ENCODE results near the gene CTTN.

The CTTN gene

DNA sequence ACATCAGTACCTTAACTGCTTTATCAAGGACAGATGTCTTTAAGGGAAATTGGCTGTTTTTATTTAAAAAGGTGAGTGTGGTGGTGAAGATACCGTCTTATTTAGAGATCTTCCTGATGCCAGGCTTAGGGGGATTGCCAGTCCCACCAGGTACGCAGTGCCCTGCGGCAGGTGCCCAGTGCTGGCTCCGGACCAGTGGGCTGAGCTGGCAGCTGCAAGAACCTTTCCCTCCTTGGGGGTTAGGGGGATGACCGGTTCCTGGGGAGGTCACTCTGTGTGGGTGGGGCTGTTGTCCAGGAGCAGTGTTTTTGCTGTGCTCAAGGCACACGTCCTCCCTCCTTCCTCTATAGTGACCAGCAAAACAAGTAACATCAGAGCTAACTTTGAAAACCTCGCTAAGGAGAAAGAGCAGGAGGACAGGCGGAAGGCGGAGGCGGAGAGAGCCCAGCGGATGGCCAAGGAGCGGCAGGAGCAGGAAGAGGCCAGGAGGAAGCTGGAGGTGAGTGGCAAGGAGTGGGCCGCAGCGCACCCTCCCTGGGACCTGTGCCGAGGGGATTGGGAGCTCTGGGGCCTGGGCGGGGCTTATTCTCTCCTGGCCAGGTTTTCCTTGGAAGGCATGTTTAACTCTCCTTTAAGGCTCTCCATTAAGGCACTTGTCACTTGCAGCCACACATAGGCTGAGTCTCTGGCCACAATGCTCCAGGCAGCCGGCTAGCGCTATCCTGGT lies 30.5 kb downstream of the CTTN start:
- no peak for DNase-seq (ENCODE audit: low read depth in 4 of 4, low spot score in 1 of 4)

DNA sequence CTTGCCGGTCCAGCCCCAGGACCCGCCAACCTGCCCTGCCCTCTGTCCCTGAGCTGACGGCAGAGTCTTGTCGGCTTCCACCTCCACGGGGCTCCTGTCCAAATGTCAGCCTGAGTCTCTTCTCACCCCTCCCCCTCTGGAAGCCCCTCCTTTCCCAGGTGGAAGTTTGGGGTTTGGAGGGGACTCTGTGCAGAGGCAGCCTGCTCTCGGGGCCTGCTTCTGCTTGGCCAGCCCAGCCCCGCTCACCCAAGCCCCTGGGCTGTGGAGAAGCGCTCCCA lies 31.0 kb downstream of the CTTN start:
- no peak for DNase-seq (ENCODE audit: low read depth in 4 of 4, low spot score in 1 of 4)

DNA sequence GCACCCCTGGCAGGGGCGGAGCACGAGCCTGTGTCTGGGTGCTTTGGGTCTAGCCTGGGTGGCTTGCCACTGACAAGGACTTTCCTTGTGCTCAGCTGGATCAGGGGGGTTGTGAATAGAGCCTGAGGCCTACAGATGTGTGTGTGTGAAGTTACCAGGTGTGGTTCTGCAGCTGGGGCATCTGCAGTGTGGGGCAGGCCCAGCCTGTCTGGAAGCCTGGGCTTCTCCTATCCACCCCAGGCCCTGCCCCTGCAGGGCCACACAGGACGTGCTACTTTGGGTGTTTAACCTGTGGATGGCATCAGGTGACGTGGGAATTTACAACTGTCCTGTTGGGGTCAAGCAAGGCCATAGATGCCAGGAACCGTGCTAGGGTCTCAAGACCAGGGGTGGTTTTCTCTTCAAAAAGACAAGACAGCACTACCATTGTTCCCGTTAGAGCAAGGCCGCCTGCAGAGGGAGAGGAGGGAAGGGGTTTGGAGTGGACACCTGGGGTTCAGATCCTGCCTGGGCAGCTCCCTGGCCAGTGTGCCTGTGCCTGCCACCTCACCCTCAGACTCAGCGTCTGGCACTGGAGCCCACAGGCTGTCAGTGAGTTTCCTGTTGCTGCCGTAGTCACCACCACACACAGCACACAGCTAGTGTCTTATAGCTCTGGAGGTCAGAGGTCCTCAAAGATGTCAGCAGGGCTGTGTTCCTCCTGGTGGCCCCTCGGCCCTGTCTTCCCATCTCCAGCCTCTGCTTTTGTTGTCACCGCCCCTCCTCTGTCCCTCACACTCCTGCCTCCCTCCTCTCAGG lies 31.6 kb downstream of the CTTN start:
- no peak for DNase-seq (ENCODE audit: low read depth in 4 of 4, low spot score in 1 of 4)

DNA sequence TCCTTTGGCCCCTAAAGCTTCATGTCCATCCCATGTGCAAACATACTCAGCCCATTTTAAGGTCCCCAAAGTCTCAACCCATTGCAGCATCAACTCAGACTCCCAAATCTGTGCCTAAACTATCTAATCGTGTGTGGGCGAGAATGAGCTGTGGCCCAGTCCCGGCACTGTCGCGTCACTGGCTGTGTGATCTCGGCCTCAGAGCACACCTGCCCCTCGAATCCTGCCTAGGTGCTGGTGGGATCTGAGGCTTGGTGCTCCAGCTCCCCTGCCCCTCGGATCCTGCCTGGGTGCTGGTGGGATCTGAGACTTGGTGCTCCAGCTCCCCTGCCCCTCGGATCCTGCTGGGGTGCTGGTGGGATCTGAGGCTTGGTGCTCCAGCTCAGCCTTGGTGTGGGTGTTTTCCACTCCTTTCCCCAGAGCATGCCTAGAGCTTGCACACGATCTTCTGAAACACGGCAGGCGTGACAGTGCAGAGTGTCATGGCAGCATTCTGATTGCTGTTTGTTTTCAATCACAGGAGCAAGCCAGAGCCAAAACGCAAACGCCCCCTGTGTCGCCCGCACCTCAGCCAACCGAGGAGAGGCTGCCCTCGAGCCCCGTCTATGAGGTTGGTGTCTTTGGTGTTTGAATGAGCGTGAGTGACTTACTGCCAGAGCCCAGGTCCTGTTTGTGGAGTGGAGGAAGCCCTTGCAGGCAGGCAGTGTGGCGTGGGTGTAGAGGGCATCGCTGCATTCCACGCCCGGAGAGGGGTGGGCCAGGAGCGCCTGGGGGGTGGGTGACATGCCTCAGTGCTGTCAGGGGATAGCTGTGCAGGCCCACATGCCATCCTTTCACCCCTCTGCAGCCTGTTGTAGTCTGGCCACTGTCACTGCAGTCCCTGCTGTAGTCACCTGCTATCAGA lies 32.6 kb downstream of the CTTN start:
- no peak for DNase-seq (ENCODE audit: low read depth in 4 of 4, low spot score in 1 of 4)

DNA sequence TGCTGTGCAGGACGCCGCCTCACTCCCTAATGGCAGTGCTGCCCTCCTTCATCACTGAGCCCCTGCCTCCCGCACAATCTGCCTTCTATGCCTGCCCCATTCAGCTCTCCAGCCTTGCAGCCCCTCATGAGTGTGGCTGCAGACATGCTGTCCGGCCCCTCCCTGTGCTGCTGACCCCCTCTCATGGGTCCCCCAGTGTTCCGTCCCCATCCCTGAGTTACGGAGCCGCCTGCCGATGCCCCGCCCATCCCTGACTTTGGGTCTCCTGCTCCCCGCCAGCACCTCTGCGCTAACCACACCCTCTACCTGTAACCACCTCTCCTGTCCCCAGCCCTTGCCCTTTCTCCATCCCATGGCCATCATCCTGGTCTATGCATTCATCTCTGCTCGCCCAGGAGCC lies 33.3 kb downstream of the CTTN start:
- DNase-seq (ENCODE audit: low read depth in 4 of 4, low spot score in 1 of 4) = no peak

DNA sequence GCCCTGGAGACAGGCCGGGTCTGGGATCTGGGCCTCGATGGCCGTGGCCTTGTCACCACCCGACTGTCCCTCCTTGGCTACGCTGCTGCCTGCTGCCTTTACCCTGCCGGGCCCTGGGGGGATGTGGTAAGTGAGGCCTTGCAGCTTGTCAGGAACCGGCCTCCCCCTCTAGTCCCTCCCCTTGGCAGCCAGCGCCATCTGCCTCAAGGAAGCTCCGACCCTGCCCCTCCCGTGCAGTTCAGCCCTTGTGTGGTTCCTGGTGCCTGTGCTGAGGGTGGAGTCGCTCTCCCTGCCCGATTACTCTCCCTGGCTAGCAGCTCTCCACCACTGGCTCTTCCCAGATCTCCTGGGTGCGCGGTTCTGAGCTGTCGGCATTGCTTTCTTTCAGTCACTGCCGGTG lies 33.7 kb downstream of the CTTN start:
- DNase-seq (ENCODE audit: low read depth in 4 of 4, low spot score in 1 of 4) = no peak

DNA sequence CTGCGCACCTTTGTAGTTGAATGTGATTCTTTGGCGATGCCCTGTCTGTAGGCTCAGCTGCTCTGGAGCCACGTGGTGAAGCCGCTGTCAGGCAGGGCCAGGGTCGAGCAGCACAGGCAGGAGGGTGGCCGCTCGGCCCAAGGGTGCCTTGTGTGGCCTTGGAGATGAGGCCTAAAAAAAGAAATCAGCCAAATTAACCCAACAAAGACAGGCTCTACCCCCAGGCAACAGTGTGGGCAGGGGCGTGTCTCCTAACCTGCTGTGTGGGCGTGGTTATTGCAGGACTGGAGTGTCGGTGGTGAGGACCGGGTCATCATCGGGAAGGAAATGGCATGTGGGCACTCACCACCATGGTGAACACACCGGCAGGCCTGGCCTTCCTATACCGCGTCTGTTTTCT lies 34.3 kb downstream of the CTTN start:
- DNase-seq (ENCODE audit: low read depth in 4 of 4, low spot score in 1 of 4) = no peak

DNA sequence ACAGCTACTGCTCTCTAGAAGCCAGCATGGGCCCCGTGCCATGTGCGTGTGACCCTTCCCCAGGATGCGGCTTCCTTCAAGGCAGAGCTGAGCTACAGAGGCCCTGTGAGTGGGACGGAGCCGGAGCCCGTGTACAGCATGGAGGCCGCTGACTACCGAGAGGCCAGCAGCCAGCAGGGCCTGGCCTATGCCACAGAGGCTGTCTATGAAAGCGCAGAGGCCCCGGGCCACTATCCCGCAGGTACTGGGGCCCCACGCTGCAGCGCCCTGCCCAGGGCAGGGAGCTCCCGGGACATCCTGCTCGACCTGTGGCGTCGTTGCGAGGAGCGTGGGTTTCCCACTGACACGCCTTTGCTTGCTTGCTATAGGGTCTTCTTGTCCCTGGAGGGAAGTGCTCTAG lies 34.7 kb downstream of the CTTN start:
- no peak for DNase-seq (ENCODE audit: low read depth in 4 of 4, low spot score in 1 of 4)

DNA sequence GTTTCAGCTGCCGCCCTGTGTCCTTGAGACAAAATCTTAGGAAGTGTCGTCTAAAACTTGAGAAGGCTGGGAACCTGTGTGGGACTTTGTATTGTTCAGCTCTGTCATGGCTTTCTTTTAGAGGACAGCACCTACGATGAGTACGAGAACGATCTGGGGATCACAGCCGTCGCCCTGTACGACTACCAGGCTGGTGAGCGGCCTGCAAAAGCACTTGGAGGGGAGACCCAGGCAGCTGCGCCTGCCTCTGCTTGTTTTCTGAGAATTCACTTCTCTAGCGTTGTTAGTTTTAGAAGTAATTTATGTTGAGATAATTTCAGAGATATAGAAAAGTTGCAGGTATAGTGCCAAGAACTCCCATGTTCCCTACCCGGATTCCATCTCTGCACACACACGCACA lies 35.2 kb downstream of the CTTN start:
- no peak for DNase-seq (ENCODE audit: low read depth in 4 of 4, low spot score in 1 of 4)

DNA sequence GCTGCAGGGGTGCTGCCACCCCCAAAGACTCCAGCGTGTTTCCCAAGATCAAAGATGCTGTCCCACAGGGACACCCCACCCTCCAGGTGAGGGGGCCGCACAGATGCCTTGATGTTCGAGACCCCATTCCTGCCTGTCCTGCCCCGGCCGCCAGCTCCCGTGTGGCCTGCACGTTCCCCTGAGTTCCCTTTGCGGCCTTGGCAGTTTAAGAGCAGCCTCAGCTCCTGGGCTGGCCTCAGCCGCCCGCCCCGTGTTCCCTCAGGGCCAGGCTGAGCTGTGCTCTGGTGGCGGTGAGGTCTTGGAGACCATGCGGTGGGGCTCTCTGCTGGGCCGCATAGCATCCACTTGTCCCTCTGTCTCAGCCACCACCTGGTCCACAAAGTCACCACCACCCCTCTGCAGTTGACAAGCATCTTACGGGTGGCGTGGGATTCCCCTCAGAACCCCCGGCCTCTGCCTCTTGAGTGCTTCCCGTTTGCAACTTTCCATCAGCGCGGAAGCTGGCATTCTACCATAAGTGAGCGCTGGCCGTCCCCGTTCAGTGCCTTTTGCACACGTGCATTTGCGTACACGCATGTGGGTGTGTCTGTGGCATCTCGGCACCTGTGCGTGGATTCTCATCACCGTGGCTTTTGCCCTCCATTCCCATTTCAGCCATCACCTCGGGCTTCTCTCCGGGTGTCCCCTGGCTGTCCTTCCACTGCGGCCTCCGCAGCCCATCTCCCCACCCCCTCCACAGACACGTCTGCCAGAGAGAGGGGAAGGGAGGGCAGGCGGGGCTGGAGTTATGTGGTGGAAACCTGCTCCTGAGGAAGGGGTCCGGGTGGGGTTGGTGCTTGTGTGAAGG lies 35.9 kb downstream of the CTTN start:
- no peak for DNase-seq (ENCODE audit: low read depth in 4 of 4, low spot score in 1 of 4)

DNA sequence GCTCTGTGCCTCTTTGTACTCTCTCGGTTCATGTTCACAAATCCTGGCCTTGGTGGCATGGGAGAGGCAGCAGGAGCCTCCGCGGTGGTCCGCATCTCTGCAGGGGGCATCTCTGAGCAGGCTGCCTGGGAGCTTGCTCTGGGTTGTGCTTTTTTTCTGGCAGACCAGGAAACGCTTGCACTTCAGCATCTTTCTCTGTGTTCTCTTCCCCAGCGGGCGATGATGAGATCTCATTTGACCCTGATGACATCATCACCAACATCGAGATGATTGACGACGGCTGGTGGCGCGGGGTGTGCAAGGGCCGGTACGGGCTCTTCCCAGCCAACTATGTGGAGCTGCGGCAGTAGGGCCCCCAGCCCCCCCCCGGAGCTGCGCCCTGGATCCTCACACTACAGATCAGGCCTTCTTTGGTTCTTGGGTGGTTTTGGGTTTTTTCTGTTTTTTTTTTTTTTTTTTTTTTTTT lies 36.5 kb downstream of the CTTN start:
- DNase-seq (ENCODE audit: low read depth in 4 of 4, low spot score in 1 of 4) = no peak

DNA sequence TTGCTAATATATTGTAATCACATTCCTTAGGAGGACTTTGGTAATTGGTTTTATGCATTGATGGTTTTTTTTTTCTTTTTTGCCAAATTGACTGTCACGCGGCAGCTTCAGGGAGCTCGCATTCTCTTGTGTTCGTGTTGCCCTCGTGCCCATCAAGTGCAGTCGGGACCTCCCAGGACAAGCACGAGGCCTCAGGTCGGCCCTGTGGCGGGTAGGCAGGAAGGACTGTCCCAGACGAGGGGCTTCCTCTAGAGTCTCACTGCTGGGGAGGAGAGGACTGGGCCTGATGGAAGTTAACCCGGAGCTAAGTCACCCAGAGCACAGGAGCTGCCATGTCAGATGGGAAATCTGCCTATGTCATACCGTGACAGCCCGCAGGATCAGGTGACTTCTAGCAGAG lies 37.0 kb downstream of the CTTN start:
- no peak for DNase-seq (ENCODE audit: low read depth in 4 of 4, low spot score in 1 of 4)

DNA sequence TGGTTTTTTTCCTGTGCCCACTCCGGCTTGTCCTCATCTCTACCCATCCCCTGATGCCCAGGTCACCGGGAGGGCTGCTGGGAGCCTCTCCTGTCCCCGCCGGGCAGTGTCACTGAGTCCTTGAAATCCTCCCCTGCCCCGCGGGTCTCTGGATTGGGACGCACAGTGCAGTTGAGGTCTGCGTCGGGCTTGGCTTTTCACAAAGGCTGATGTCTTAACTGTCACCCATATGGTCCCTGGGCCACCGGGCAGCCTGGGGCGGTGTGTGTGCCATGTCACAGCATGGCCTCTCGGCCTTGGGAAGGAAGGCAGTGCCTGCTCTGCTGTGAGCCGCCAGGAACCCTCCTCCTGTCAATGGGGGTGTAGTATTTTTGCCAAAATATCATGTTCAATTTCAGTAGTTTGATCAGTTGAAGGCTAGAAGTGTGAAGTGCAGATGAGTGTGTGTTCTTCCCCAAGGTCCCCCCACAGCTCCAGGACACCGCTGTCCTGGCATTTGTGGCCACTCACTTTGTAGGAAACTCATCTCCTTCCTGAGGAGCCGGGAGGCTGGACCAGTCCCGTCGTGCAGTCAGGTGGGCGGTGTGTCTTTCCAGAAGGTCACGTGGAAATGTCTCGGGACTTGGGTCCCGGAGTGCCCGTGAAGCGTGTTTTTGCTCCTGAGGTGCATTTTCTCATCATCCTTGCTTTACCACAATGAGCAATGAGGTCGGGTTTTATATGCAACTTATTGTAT lies 37.6 kb downstream of the CTTN start:
- DNase-seq (ENCODE audit: low read depth in 4 of 4, low spot score in 1 of 4) = no peak

DNA sequence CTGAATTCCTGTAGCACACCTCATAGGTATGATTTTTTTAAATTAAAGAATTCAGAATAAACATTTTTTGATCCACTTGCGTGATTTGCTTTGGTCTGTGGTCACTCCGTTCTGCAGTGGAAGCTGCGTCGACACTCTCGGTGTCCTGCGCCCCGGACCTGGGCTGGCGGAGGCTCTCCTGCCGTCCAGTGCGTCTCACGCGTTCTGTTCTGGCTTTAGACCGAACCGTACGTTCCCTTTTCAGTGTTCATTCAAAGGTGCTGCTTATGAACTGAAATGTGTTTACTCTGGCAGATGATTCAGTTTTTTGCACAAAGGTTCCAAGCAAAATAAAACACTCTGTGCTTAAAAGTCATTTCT lies 38.2 kb downstream of the CTTN start:
- DNase-seq (ENCODE audit: low read depth in 4 of 4, low spot score in 1 of 4) = no peak

DNA sequence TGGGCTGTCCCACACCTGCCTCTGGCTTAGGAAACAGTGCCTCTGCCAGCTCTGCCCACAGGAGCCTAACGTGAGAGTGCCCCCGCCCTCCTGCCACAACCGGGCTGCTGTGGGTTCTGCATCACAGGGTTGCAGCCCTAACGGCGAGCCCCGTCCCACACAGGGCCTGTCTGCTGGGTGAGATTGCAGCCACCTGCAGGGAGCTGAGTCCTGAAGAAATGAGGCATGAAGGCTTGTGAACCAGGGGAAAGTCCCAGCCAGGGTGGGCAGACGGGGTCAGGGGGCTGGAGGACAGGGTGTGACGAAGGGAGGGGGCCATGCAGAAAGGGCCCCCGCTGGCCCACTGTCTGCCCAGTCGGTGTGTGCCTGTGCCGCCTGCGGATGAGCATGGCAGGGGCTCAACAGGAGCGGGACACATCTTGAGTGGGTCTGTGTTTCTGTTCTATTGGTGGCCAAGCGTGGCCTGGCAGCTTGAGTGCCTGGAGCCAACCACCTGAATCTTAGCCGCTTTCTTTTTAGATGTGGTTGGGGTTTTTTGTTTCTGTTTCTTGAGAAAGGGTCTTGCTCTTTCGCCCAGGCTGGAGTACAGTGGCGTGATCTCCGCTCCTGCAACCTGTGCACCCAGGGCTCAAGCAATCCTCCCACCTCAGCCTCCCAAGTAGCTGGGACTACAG lies 38.9 kb downstream of the CTTN start:
- no peak for DNase-seq (ENCODE audit: low read depth in 4 of 4, low spot score in 1 of 4)

DNA sequence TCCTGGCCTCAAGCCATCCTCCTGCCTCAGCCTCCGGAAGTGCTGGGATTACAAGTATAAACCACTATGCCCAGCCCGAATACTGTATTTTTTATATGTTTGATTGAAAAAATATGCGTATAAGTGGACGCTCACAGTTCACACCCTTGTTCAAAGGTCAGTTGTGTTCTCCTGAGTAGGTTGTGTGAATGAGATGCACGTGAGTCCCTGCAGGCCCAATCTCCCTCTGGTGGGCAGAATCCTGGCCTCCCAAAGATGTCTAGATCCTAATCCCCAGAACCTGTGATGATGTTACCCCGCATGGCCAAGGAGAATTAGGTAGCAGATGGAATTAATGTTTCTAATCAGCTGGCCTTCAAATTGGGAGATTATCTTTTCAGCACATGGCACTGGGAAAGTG lies 41.9 kb downstream of the CTTN start:
- DNase-seq (ENCODE audit: low read depth in 4 of 4, low spot score in 1 of 4) = no peak

DNA sequence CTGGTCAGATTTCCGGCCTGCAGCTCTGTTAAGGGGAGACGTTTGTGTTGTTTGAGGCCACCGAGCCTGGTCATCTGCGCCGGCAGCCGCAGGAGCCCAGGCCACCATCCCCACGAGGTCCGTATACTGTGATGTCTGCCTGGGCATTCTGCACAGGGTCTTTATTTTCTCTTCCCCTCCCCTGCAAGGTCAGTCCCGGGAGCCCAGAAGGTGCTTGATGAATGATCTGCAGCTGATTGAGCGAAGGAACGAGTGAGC lies 45.4 kb downstream of the CTTN start:
- no peak for DNase-seq (ENCODE audit: low read depth in 4 of 4, low spot score in 1 of 4)

DNA sequence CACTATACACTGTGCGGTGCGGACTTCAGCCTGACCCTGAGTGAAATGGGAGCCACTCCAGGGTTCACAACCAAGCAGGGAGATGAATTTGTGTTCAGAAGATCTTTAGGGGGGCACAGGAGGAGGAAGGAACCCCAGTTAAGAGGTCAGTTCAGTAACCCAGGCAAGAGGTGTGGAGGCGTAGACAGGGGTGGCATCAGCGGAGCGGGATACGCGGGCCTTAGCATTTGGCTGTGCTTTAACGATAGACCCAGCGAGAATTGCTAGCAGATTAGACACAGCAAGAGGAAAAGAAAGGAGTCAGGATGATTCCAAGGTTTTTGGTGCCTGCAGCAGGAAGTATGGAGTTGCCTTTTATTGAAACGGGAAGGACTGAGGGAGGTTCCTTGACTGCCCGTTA lies 46.8 kb downstream of the CTTN start:
- no peak for DNase-seq (ENCODE audit: low read depth in 4 of 4, low spot score in 1 of 4)

DNA sequence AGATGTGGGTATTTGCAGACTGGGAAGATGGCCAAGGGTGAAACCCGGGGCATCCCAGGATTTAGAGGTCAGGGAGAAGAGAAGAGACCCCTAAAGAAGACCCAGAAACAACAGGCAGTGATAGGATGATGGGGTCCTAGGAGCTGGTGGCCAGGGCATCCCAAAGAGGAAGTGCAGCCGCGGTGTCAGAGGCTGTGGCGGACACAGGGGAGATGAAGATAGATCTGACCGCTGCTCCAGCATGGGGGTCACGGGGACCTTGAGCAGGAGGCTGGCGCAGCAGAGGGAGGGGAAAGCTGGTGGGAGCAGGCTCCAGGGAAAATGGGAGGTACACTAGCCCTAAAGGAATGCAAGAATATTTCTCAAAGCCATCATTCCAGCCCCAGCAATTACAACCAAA lies 47.3 kb downstream of the CTTN start:
- no peak for DNase-seq (ENCODE audit: low read depth in 4 of 4, low spot score in 1 of 4)

DNA sequence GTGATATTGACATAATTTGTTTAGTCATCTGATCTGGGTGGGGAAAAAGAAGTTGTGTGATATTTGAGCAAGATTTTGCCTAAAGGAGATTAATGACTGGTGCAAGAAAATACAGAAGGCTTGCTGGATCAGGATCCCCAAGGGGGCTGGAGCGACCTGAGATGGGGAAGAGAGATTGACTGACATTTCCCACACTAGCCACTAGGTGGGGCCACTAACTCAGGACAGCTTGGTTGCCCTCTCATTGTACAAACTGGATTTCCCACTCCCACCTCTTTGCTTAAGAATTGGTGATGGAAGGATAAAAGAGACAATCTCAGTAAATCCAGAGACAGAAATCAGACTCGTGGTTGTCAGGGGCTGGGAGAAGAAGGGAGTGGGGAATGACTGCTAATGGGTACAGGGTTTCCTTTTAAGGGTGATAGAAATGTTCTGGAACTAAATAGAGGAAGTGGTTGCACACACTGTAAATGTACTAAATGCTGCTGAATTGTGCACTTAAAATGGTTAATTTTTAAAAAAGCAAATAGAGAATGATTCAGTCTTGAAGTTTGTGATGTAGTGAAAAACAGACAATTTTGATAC lies 50.7 kb downstream of the CTTN start:
- no peak for DNase-seq (ENCODE audit: low read depth in 4 of 4, low spot score in 1 of 4)
